Suprapubic skin (tissue), 4 donors: ENCODE measurements around the gene FGF12. TPM values are rescaled to one million over a fixed set of nuclear protein-coding genes. Genes with fewer than 3 reads are reported as not detected.

ENCODE experiments used
- DNase-seq, 2 donors: peaks; one replicate each; pipeline ENCODE4 v3.0.0-alpha.2; 2019; ENCODE audit warnings: low spot score in 2 of 2
- H3K27ac ChIP-seq: fragments of 200-600 bp; sonication (generic); one replicate; pipeline ENCODE4 v1.5.1; 2019
- H3K27me3 ChIP-seq: fragments of 200-600 bp; sonication (generic); one replicate; pipeline ENCODE4 v1.5.1; 2019
- H3K36me3 ChIP-seq: fragments of 200-600 bp; sonication (generic); one replicate; pipeline ENCODE4 v1.5.1; 2019
- H3K4me1 ChIP-seq: fragments of 200-600 bp; sonication (generic); one replicate; pipeline ENCODE4 v1.5.1; 2019
- H3K4me3 ChIP-seq: fragments of 200-600 bp; sonication (generic); one replicate; pipeline ENCODE4 v1.5.1; 2019; ENCODE audit warnings: mild to moderate bottlenecking
- H3K9me3 ChIP-seq: fragments of 200-600 bp; sonication (generic); one replicate; pipeline ENCODE4 v1.5.1; 2019
- EP300 ChIP-seq: sonication (generic); formaldehyde crosslinking; IDR thresholded peaks from one replicate; pipeline ENCODE4 v1.6.1; 2017; ENCODE audit warnings: antibody characterized with exemption
- POLR2A ChIP-seq, 2 donors: fragments of 450-650 bp; IDR thresholded peaks; one replicate each; pipeline ENCODE4 v1.6.1; 2017; ENCODE audit warnings: antibody characterized with exemption in 2 of 2, mild to moderate bottlenecking in 2 of 2, moderate library complexity in 2 of 2
- POLR2AphosphoS5 ChIP-seq, 3 donors: sonication (generic); formaldehyde crosslinking; IDR thresholded peaks; one replicate each; pipeline ENCODE4 v1.6.1; 2017; ENCODE audit warnings: antibody characterized with exemption in 3 of 3
- WGBS: methylation state at CpG from one replicate; pipeline ENCODE4 v1.1.5; 2018; 5-methylcytosine and 5-hydroxymethylcytosine counted together
- total RNA-seq, 4 donors: library from RNA; depleted of rRNA; stranded (reverse); fragments of >200 nt; gene quantifications; one replicate each; pipeline ENCODE4 v1.1.0, GENCODE V29; 2016
- TF ChIP-seq, protein P1 (sequence below), 2 donors: fragments of 200-600 bp in 1 of 2; fragments of 450-650 bp in 1 of 2; sonication (generic) in 1 of 2; IDR thresholded peaks; one replicate each; pipeline ENCODE4 v1.5.1; 2016 to 2019; ENCODE audit warnings: antibody characterized with exemption in 2 of 2, mild to moderate bottlenecking in 1 of 2, moderate library complexity in 1 of 2

Gene FGF12
- total RNA-seq, 4 donors from 2014 or later = 1.5 to 3.6 (median 1.6) TPM

GRCh38 chr3:192575879-192576506, 151.3 kb downstream of the FGF12 start:
- DNase-seq = no peak
- 52% methylated on average over 3 of the region's 3 CpGs for WGBS
- Histone ChIP-seq H3K27me3 (no peaks in the 10 kb centered on the region), H3K36me3 (no peaks in the 10 kb centered on the region), H3K27ac (no peak overlapping the region), H3K4me1 (no peaks in the 10 kb centered on the region), H3K4me3 (no peak overlapping the region), H3K9me3 (no peaks in the 10 kb centered on the region)
- TF ChIP-seq POLR2A (IDR thresholded peaks at IDR 0.05) (no peak), EP300 (no peak), POLR2AphosphoS5 (IDR thresholded peaks at IDR 0.05) (no peak)
- TF ChIP-seq, protein P1, sequence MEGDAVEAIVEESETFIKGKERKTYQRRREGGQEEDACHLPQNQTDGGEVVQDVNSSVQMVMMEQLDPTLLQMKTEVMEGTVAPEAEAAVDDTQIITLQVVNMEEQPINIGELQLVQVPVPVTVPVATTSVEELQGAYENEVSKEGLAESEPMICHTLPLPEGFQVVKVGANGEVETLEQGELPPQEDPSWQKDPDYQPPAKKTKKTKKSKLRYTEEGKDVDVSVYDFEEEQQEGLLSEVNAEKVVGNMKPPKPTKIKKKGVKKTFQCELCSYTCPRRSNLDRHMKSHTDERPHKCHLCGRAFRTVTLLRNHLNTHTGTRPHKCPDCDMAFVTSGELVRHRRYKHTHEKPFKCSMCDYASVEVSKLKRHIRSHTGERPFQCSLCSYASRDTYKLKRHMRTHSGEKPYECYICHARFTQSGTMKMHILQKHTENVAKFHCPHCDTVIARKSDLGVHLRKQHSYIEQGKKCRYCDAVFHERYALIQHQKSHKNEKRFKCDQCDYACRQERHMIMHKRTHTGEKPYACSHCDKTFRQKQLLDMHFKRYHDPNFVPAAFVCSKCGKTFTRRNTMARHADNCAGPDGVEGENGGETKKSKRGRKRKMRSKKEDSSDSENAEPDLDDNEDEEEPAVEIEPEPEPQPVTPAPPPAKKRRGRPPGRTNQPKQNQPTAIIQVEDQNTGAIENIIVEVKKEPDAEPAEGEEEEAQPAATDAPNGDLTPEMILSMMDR (IDR thresholded peaks at IDR 0.05) = no peak

- no peak for DNase-seq
- WGBS = 81% methylated on average over 2 of the region's 2 CpGs
- no peaks in the 10 kb centered on the region for H3K4me1 ChIP-seq
These were observed 154.1 kb downstream of the FGF12 start for GRCh38 chr3:192573240-192573639.

GRCh38 chr3:192570821-192571791, 156.2 kb downstream of the FGF12 start:
- peak overlapping the region; percentile 36 for H3K4me3 ChIP-seq
- no peaks in the 10 kb centered on the region for H3K36me3 ChIP-seq
- no peak for DNase-seq
- no peaks in the 10 kb centered on the region for H3K4me1 ChIP-seq
- WGBS = 21% methylated on average over 30 of the region's 30 CpGs
- no peaks in the 10 kb centered on the region for H3K9me3 ChIP-seq
- H3K27ac ChIP-seq = no peak overlapping the region
- TF ChIP-seq, protein P1 (IDR thresholded peaks at IDR 0.05) = no peak
- no peak for TF ChIP-seq EP300
- no peaks in the 10 kb centered on the region for H3K27me3 ChIP-seq

More at GRCh38 chr3:192573240-192573639, 154.1 kb downstream of the FGF12 start:
- TF ChIP-seq POLR2AphosphoS5 (IDR thresholded peaks at IDR 0.05) = no peak
- TF ChIP-seq POLR2A (IDR thresholded peaks at IDR 0.05) = no peak
- TF ChIP-seq, protein P1 (IDR thresholded peaks at IDR 0.05) = no peak
- no peak for TF ChIP-seq EP300
- Histone ChIP-seq H3K4me3 (no peak overlapping the region), H3K9me3 (no peaks in the 10 kb centered on the region), H3K36me3 (no peaks in the 10 kb centered on the region), H3K27me3 (no peaks in the 10 kb centered on the region), H3K27ac (no peak overlapping the region)

- Histone ChIP-seq H3K4me3 (no peak overlapping the region), H3K27me3 (no peaks in the 10 kb centered on the region), H3K4me1 (no peaks in the 10 kb centered on the region), H3K36me3 (no peaks in the 10 kb centered on the region), H3K9me3 (no peaks in the 10 kb centered on the region), H3K27ac (no peak overlapping the region)
- DNase-seq = no peak
- no peak for TF ChIP-seq POLR2A (IDR thresholded peaks at IDR 0.05)
- TF ChIP-seq POLR2AphosphoS5 (IDR thresholded peaks at IDR 0.05) = no peak
These were observed 157.0 kb downstream of the FGF12 start for GRCh38 chr3:192570315-192570714.

- DNase-seq = peak; percentile 68 to 82
- TF ChIP-seq EP300 = no peak
- TF ChIP-seq, protein P1 (IDR thresholded peaks at IDR 0.05) = peak; percentile 5 to 62
- 10% methylated on average over 6 of the region's 6 CpGs for WGBS
These were observed 160.5 kb downstream of the FGF12 start for GRCh38 chr3:192566706-192567290.

More at GRCh38 chr3:192566706-192567290, 160.5 kb downstream of the FGF12 start:
- no peak overlapping the region for H3K4me3 ChIP-seq
- H3K27ac ChIP-seq = no peak overlapping the region
- no peaks in the 10 kb centered on the region for H3K9me3 ChIP-seq
- no peaks in the 10 kb centered on the region for H3K4me1 ChIP-seq
- H3K27me3 ChIP-seq = no peaks in the 10 kb centered on the region
- H3K36me3 ChIP-seq = no peaks in the 10 kb centered on the region
